Lower leg skin (tissue), 3 donors: ENCODE measurements around the gene SPACA7.

Source experiments
- CTCF ChIP-seq, 3 donors: fragments of 450-650 bp; IDR thresholded peaks; one replicate each; pipeline ENCODE4 v1.5.1; 2016; ENCODE audit warnings: antibody characterized with exemption in 3 of 3, mild to moderate bottlenecking in 3 of 3, moderate library complexity in 2 of 3
- POLR2A ChIP-seq, 2 donors: fragments of 450-650 bp; IDR thresholded peaks; one replicate each; pipeline ENCODE4 v1.6.1; 2016 to 2017; ENCODE audit warnings: antibody characterized with exemption in 2 of 2, mild to moderate bottlenecking in 1 of 2, moderate library complexity in 1 of 2

- TF ChIP-seq CTCF (IDR thresholded peaks at IDR 0.05) (no peak), POLR2A (IDR thresholded peaks at IDR 0.05) (no peak)
Measured at GRCh38 chr13:112368883-112369282, 7.3 kb upstream of the SPACA7 start.
